HEK293T (cell line): ENCODE data around the gene ARMH3.

Experiments
- CTCF ChIA-PET: fragments of 350-600 bp; formaldehyde crosslinking; extraction: SDS; loops from one replicate; lab custom pipeline; 2021; ENCODE audit warnings: antibody characterized with exemption, inconsistent platforms; lab: Yijun Ruan, JAX
- POLR2A ChIA-PET: fragments of 350-600 bp; formaldehyde crosslinking; extraction: SDS; loops from one replicate; lab custom pipeline; 2020; ENCODE audit warnings: antibody characterized with exemption, inconsistent platforms; lab: Yijun Ruan, JAX
- DNase-seq: peaks from one replicate; pipeline ENCODE4 v3.0.0; 2012; ENCODE audit warnings: mixed read lengths; ENCODE audit errors: extremely low spot score
- ARNT ChIP-seq: fragments of 450-650 bp; IDR thresholded peaks from 2 replicates; pipeline ENCODE4 v1.6.1; 2017; ENCODE audit warnings: mild to moderate bottlenecking
- BHLHE40 ChIP-seq: fragments of 450-650 bp; IDR thresholded peaks from 2 replicates; pipeline ENCODE4 v1.6.1; 2016; ENCODE audit warnings: mild to moderate bottlenecking, moderate library complexity, borderline replicate concordance
- CTBP1 ChIP-seq: fragments of 450-650 bp; IDR thresholded peaks from 2 replicates; pipeline ENCODE4 v1.6.1; 2016; ENCODE audit warnings: borderline replicate concordance
- ELF4 ChIP-seq: fragments of 450-650 bp; IDR thresholded peaks from 2 replicates; pipeline ENCODE4 v1.6.1; 2017; ENCODE audit warnings: antibody characterized with exemption
- FOXA1 ChIP-seq: fragments of 450-650 bp; IDR thresholded peaks from 2 replicates; pipeline ENCODE4 v1.6.1; 2016; ENCODE audit warnings: mild to moderate bottlenecking
- FOXK2 ChIP-seq: fragments of 450-650 bp; IDR thresholded peaks from 2 replicates; pipeline ENCODE4 v1.6.1; 2016; ENCODE audit warnings: mild to moderate bottlenecking
- FOXM1 ChIP-seq: fragments of 450-650 bp; IDR thresholded peaks from 2 replicates; pipeline ENCODE4 v1.6.1; 2017; ENCODE audit warnings: mild to moderate bottlenecking, borderline replicate concordance
- HDGF ChIP-seq: fragments of 450-650 bp; IDR thresholded peaks from 2 replicates; pipeline ENCODE4 v1.6.1; 2017; ENCODE audit warnings: antibody characterized with exemption, borderline replicate concordance
- L3MBTL2 ChIP-seq: fragments of 450-650 bp; conservative IDR thresholded peaks from 2 replicates; pipeline ENCODE4 v1.6.1; 2016; ENCODE audit warnings: mild to moderate bottlenecking
- LEF1 ChIP-seq: fragments of 450-650 bp; IDR thresholded peaks from 2 replicates; pipeline ENCODE4 v1.6.1; 2017; ENCODE audit warnings: mild to moderate bottlenecking, borderline replicate concordance
- NFRKB ChIP-seq: fragments of 450-650 bp; IDR thresholded peaks from 2 replicates; pipeline ENCODE4 v1.6.1; 2016; ENCODE audit warnings: mild to moderate bottlenecking, moderate library complexity
- SP1 ChIP-seq: fragments of 450-650 bp; IDR thresholded peaks from 2 replicates; pipeline ENCODE4 v1.6.1; 2017
- SUZ12 ChIP-seq: fragments of 450-650 bp; IDR thresholded peaks from 2 replicates; pipeline ENCODE4 v1.6.1; 2016; ENCODE audit warnings: mild to moderate bottlenecking
- TARDBP ChIP-seq: fragments of 450-650 bp; IDR thresholded peaks from 2 replicates; pipeline ENCODE4 v1.6.1; 2016
- ZNF384 ChIP-seq: fragments of 450-650 bp; IDR thresholded peaks from 2 replicates; pipeline ENCODE4 v1.6.1; 2016
- TF ChIP-seq, protein P1 (sequence below): fragments of 450-650 bp; IDR thresholded peaks from 2 replicates; pipeline ENCODE4 v1.6.1; 2016

ARMH3 gene

DNA sequence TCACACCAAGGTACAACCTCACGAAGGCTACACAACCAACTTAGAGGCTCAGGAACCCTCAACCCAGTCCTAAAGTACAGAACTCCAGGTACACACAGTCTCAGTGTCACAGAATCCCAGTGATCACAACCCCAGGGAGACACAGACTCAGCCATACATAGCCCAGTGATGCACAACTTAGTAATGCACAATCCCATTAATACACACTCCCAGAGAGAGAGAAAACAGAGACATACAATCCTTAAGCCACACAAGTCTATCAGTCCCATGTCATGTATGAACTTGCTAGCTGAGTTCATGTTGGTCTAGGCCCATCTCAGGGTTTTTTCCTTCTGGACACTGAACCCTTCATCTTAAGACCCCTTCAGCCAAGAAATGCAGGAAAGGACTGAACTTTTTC is 217.0 kb downstream of the ARMH3 start:
- CTCF ChIA-PET: interaction anchor here (2.6 to 4.2 kb wide), 2 partner anchors 10 to 170 kb away, joined by 10 to 71 read pairs; no protein-coding TSS in a partner anchor

DNA sequence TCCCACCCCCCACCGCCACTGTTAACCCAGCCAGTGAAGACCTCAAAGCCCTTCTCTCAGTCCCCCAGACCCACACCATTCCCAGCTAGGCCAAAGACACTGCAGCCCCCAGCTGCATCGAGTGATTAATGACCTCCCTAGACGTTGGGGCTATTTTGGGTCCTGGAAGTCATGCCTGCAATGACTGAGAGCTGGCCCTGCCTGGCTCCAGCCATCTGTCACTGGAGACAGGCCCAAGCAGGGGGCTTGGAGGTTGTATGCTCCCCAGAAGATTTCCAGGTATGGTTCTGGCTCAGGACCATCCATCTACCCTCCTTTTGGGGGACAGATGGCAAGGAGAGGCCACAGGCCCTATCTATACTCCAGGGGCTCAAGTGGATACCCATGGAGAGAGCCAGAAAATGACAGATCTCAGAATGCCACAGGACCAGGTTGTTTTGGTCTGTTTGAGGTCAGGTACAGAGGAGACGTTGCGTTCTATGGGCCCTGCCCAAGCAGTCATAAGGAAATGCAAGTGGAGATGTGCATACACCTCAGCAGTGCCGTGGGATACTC is 217.5 kb downstream of the ARMH3 start:
- CTCF ChIA-PET: interaction anchor here (3.2 to 4.2 kb wide), 2 partner anchors 170 to 172 kb away, joined by 16 to 71 read pairs; no protein-coding TSS in a partner anchor
- no peak for TF ChIP-seq CTBP1
- no peak for TF ChIP-seq FOXA1
- TF ChIP-seq ARNT: no peak
- TF ChIP-seq NFRKB: no peak
- TF ChIP-seq L3MBTL2: no peak
- no peak for TF ChIP-seq SP1
- no peak for TF ChIP-seq LEF1
- no peak for TF ChIP-seq TARDBP
- TF ChIP-seq BHLHE40: no peak
- POLR2A ChIA-PET: no interaction called here
- no peak for DNase-seq

More for the DNA sequence above, 217.0 kb downstream of the ARMH3 start:
- no peak for DNase-seq
- TF ChIP-seq, protein P1, sequence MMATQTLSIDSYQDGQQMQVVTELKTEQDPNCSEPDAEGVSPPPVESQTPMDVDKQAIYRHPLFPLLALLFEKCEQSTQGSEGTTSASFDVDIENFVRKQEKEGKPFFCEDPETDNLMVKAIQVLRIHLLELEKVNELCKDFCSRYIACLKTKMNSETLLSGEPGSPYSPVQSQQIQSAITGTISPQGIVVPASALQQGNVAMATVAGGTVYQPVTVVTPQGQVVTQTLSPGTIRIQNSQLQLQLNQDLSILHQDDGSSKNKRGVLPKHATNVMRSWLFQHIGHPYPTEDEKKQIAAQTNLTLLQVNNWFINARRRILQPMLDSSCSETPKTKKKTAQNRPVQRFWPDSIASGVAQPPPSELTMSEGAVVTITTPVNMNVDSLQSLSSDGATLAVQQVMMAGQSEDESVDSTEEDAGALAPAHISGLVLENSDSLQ: no peak
- POLR2A ChIA-PET: interaction anchor here (3.0 kb wide), 1 partner anchor 20 kb away, joined by 17 read pairs; the partner anchor contains the start of gene OGA

DNA sequence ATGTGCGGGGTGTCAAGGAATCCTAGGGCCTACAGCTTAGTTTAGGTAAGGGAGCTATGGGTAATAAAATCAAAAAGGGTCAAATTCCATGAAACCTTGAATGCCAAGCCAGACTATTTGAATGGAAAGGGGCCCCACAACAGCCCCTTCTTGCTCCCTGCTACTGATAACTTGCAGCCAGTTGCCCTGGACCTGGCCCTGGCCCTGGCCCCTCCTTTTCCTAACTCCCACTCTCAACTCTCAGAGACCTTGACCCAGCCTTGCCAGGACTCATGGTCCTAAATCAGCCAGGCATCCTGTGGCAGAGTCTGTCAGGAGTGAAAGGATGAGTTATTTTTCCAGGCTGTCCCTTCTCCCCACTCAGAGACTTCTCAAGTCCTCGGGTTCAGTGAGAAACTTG is 218.2 kb downstream of the ARMH3 start:
- no peak for TF ChIP-seq LEF1
- TF ChIP-seq NFRKB: no peak
- no peak for TF ChIP-seq CTBP1
- no peak for TF ChIP-seq ARNT
- ChIA-PET CTCF (interaction anchor here (1.4 to 3.2 kb wide), 2 partner anchors 172 to 235 kb away, joined by 5 to 16 read pairs; no protein-coding TSS in a partner anchor), POLR2A (no interaction called here)
- no peak for DNase-seq

DNA sequence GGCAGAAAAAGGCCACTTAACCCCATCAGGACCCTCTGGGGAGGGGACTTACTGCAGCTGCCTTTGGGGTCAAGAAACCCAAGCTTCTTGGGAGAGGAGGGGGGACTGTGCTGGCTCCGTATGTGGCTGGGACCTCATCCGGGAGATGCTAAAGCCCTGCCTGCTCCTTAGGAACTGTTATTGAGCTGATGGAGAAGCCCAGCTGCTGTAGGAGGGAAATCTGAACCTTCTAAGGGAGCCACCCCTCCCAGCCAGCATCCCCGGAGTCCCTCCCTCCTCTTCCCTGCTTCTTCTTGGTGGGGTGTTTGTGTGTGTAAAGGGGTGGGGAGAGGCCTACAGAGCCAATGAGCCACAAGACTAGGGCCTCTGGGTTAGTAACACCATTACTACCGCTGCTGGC is 220.6 kb downstream of the ARMH3 start:
- CTCF ChIA-PET: interaction anchor here (0.5 to 3.2 kb wide), 8 partner anchors 17 to 1655 kb away, joined by 3 to 16 read pairs (median 4); partner anchors contain the start of gene OGA
- POLR2A ChIA-PET: interaction anchor here (2.7 kb wide), 1 partner anchor 17 kb away, joined by 11 read pairs; the partner anchor contains the start of gene OGA
- DNase-seq: no peak
- TF ChIP-seq ARNT: no peak
- TF ChIP-seq ZNF384: no peak
- TF ChIP-seq LEF1: no peak
- no peak for TF ChIP-seq FOXA1
- no peak for TF ChIP-seq CTBP1
- TF ChIP-seq, protein P1: no peak
- TF ChIP-seq TARDBP: no peak
- no peak for TF ChIP-seq FOXM1
- TF ChIP-seq BHLHE40: no peak
- no peak for TF ChIP-seq SP1
- TF ChIP-seq SUZ12: no peak
- no peak for TF ChIP-seq L3MBTL2
- no peak for TF ChIP-seq FOXK2
- no peak for TF ChIP-seq ELF4
- no peak for TF ChIP-seq NFRKB
- TF ChIP-seq HDGF: no peak

DNA sequence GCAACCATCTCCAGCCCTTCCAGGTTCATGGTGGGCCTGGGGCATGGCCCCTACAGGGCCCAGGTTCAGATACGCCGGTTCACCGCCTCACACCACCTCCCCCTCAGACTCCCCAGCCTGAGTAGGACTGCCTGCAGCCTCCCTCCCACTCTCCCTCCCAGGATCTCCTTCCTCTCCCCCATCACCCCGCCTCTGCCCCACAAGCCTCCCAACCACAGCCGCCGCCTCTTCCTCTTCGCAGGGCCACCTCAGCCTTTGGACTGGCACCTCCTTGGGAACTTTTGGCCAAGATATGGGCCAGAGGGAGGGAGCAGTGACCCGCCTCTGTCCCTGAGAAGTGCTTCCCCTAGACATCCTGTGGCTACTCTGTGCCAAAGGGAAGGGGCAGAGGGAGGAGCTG is 221.6 kb downstream of the ARMH3 start:
- ChIA-PET POLR2A (interaction anchor here (2.7 kb wide), 1 partner anchor 16 kb away, joined by 11 read pairs; the partner anchor contains the start of gene OGA), CTCF (no interaction called here)
- no peak for DNase-seq
- no peak for TF ChIP-seq L3MBTL2
- no peak for TF ChIP-seq FOXM1
- no peak for TF ChIP-seq BHLHE40
- TF ChIP-seq NFRKB: no peak
- no peak for TF ChIP-seq SUZ12
- no peak for TF ChIP-seq ZNF384
- TF ChIP-seq FOXA1: no peak
- TF ChIP-seq, protein P1: no peak
- no peak for TF ChIP-seq TARDBP

DNA sequence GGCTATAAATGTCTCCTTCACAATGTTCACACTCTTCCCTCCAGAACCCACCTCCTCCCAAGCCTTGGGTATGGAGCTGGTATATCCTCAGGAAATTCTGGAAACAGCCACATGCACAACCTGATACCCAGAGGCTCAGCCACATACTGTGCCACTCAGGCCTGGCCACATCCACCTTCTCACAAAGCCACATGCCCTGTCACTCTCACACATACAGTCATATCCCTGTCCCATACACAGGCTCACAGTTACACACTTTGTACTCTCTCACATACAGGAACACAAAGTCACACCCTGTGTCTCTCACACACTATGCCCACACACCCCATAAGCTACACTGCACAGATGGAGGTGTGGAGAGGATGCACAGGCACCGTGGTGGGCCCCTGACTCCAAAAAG is 222.5 kb downstream of the ARMH3 start:
- DNase-seq: no peak
- ChIA-PET CTCF (no interaction called here), POLR2A (no interaction called here)
- TF ChIP-seq TARDBP (no peak), FOXM1 (no peak), BHLHE40 (no peak), ZNF384 (no peak), NFRKB (no peak), ARNT (no peak), ELF4 (no peak)
- TF ChIP-seq, protein P1: no peak
